SKM-1 treated with dmso at 0.1 percent for 144 hours (cell line): ENCODE results near the gene IL1R2.
"Not testable (repeated sequence)": the region's sequence is repeated elsewhere in the genome, so short reads cannot be mapped to it uniquely, and the experiment has no call there.

ENCODE experiments used
- DNase-seq: peaks from one replicate; lab custom pipeline; 2025; ENCODE audit not compliant: unreplicated experiment; lab: John Stamatoyannopoulos, UW

Gene IL1R2

DNA sequence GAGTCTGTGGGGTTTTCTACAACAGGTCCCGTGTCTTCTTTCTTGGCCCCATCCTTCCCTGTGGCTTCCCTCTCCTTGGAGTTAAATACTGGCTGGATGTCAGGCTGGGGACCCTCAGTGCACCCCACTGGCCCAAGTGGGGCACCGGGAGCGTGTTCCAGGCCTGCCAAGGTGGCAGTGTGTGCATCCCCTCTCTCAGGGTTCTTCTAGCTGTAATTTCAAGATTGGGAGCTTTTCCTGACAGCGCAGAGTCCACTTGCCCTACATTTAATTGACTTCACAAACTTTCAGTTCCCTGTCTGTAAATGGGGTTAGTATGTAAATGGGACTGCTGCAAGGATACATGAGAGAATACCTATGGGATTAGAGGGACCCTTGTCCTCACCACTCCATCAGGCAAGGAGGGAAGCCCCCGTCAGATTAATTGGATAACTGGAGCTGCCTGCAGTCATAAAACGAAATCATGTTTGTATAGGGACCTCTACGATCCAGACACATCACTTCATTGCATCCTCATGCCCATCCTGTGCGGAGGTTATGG is 66.6 kb downstream of the IL1R2 start:
- DNase-seq, result no peak

DNA sequence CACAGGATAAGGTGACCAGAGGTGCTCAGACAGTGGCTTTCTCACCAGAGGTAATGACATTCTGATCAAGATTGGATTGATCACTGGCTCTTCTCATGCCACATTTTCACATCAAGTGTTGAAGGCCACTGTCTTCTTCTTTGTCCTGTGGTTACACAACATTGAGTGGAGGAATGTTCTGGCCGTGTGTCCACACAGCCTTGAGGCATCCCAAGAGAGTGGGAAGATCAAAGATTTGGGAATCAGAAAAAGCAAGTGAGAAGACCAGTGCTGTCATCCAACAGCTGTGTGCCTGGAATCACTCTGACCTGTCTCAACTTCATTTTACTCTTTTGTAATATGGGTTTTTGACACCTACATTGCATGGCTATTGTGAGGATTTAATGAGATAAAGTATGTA is 67.4 kb downstream of the IL1R2 start:
- DNase-seq, result no peak

DNA sequence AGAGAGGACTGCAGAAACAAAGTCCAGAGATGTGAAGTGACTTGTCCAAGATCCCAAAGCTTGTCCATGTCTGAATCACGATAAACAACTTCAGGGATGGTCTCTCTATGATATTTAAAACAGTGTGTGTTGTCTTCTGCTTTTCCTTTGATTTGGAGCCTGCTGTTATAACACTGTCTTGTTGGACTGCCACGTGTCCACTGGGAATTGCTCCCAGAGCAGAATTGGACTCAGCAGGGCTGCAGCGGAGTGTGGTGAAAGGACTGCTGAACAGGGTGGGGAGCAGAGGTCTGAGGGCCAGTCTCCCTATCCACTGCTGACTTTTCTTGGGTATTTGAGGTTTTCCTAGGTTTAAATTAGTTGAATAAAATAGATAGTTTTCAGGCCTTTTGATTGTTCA is 68.3 kb downstream of the IL1R2 start:
- no peak for DNase-seq

DNA sequence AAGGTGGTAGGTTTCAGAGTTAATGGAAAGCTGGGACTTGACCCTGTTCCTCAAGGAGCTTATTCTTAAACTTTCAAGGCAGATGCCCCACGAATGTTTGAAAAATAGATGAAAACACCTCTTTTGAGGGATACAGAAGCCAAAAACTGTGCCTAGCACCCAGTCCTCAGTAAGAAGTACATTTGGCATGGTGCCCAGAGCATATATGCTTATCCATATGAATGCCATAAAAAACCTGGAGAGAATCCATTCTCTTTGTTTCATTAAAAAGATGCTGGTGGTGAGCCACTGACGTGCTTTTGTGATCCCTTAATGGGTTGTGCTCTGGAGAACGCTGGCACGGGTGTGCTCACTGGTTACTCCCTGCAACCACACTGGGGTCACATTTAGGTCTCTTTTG is 69.0 kb downstream of the IL1R2 start:
- DNase-seq, result no peak

DNA sequence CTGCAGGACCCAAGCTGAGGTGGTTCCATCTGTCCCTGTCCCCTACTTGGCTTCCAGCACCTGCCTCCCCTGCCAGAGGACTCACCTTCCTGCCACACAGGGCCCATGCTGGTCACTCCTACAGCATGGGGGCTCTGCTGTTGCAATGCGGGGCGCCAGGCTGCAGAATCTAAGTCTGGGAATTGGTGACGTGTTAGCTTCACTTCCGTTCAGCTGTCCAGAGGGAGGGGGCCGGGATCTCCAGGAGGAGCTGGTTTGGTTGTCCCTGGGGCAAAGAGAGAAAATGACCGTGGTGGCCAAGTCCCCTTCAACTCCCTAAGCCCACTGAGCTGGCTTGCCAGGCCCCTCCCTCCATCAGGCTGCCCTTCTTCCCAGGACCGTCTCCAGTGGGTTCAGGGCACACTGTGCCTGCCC is 69.5 kb downstream of the IL1R2 start:
- DNase-seq, result no peak

DNA sequence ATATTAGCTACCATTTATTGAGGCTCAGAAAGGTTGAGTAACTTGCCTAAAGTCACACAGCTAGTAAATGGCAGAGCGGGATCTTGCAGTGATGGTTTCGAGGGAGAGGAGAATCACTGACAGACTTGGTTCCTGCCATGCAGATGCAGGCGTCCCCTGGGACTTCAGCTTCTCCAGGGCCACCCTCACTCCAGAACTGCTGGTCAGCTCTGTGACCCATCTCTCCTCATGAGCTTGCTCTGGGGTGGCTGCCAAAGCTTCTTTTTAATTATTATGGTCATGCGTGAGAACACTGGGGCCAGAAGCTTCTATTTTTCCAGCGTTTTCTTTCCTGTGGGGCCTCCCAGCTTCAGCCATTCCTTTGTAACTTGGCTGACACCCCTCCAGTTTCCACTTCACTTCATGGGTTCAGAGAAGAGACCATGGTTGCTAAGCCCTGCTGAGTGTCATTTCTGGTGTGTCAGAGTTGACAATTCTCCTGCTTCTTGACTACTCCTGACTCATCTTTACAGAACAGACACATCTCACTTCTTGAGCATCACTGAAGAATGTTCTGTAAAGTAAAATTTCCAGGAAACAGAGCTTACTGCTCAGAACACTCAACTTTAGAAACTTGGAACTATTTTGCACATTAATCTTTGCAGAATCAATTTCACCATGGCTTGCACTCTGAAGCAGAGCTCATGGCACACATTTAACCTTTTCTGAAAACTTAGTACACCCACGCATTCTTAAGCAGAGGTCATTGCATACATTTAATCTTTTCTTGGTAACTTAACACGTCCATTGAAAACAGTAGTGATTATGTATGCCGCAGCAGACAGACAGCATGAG is 70.4 kb downstream of the IL1R2 start:
- DNase-seq, result no peak

DNA sequence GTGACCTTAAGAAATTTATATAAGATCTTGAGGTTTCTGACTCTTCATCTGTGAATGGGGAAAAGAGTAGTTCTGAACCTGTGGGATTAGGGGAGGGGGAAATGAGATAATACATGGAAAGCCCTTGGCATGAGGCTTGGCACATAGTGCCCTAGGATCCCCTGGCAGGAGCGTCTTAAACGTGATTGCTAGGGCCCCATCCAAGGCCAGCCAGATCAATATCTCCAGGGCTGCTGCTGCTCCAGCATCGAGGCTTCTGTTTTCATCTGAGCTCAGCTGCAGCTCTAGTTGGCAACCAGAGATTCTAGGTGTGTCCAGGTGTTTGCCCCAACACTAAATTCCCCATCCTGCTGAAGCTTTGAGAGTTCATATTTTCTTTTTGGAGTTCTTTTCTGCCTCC is 71.0 kb downstream of the IL1R2 start:
- DNase-seq, result no peak

DNA sequence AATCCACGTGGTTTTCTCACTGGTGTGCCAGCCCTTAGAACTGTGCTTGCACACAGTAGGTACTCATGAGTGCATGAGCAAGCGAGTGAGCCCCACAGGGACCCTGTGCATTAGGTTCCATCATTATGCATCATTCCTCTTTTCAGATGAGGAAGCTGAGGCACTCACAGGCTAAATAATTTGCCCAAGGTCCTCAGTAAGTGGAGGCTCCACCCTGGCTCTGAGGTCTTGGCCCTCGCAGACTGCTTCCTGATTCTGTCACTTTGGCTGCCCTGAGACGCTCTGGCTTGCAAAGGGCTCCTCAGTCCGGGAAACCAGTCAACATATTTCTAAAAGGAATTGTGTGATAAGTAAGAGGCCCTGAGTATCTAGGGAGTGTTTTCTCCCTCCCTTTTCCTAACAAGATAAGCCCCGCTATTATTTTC is 71.7 kb downstream of the IL1R2 start:
- peak; percentile 90 for DNase-seq

DNA sequence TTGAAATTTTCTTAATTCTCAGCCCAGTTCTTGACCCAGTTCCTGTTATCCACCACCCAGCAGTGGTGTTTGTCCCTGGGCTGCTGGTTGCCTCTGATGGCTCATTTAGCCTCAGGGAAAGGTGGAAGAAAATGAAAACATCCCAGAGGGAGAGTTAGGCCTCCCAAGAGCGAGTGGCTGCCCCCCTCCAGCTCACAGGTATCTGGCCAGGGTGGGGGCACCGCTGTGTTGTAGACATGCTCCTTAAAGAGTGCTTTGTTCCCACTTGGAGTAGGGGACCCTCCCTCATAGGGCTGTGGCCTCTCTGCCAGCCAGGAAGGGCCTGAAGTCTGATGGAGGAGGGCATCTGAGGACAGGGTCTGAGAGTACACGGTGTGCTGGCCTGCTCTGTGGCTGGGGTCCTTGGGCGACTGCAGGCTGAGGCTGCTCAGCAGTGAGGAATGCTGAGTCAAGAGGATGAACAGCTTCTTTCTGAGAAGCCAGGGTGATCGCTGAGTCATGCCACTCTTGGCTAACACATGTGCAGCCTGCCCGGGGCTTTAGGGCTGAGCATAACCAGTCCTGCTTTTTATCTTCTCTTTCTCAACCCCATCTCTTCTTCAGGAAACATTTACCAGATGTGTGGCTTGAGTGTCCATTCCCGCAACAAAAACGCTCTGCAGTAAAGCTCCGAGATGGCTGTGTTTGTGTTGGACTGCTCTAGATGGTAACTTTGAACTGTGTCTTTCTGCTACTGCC is 72.3 kb downstream of the IL1R2 start:
- DNase-seq, result peak; percentile 83

DNA sequence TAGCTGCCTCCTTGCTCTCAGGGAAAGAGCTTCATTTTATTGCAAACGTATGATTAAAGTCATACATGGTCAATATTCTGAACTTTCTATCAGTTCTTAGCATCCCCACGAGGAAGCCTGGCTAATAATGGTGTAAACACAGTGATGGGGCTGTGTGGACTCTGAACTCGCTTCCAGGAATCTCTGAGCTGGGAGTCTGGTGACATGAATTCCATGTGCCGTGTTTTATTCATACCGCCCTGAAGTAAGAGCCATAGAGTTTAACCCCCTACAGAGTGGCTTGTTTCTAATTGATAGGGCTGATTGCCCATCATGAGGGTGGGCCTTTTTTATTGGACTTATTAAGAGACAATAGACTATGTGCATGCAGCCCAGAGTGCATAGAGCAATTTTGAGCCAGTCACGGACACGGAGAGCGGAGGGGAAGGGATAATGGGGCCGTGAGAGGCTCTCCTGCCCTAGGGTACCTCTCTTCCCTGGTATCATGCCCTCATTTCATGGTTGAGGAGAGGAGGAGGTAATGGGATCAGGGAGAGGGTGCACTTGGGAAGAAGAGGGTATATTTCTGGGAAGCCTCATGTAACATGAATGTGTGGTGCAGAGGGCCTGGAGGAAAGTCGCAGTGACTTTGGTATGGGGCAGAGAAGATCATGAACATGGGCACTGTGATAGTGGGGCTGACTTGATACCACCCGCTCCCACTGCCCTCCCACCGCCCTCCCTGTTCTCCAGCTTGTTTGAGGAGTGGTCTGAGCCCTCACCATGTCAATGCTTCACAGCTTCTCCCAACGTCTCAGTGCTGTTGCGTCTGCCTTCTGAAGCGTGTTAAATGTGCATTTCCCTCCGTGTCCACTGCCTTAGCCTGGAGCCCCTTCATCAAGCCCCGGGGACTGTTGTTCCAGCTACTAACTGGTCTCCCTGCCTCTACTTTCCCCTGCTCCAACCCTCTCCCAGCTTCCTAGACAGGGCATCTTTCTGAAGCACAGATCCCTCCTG is 73.2 kb downstream of the IL1R2 start:
- no peak for DNase-seq

DNA sequence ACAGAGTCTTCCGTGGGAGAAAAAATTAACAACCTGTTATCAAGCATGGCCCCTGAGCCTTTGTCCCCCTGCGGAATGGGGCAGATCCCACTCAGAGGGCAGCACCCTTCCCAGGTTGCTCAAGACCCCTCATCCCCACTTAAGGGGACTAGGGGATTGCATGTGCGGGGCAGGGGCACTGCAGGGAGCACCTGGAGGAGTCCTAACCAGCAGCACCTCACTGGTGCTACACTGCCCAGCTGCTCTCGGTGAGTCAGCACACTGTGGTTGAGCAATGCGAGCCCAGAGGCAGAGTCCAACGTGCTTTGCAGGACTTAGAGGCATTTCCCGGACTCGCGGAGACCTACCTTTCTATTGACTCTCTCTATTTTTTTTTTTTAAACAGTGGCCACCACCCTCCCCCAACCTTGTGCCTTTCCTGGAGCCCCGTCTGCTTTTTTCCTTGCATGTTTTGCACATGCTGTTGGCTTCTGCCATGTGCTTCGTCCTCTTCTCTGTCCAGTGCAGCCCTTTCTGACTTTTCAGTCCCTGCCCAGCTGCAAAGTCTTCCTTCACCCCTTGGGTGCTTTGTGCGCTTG is 74.0 kb downstream of the IL1R2 start:
- no peak for DNase-seq

DNA sequence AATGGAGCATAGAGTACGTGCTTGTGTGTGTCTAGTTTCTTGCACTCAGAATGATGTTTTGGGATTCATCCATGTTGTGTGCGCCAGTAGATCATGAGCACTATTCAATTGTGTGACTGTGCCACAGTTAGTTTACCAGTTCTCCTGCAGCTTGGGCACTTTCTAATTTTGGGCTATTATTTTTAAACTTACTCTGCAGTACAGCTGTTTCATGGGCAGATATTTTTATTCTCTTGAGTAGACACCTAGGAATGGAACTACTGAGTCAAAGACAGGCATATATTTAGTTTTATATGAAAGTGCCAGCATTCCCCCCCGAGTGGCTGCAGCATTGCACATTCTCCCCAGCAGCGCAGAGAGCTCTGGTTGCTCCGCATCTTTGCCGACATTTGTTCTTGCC is 74.8 kb downstream of the IL1R2 start:
- no peak for DNase-seq

DNA sequence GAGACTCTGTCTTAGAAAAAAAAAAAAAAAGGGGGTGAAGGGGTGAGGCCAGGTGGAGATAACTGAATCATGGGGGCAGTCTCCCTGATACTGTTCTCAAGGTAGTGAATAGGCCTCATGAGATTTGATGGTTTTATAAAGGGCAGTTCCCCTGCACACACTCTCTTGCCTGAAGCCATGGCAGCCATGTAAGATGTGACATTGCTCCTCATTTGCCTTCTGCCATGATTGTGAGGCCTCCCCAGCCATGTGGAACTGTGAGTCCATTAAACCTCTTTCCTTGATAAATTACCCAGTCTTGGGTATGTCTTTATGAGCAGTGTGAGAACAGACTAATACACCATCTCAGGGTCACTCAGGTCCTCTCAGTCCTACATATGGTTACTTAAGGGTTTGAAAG is 76.4 kb downstream of the IL1R2 start:
- not testable (repeated sequence) for DNase-seq

DNA sequence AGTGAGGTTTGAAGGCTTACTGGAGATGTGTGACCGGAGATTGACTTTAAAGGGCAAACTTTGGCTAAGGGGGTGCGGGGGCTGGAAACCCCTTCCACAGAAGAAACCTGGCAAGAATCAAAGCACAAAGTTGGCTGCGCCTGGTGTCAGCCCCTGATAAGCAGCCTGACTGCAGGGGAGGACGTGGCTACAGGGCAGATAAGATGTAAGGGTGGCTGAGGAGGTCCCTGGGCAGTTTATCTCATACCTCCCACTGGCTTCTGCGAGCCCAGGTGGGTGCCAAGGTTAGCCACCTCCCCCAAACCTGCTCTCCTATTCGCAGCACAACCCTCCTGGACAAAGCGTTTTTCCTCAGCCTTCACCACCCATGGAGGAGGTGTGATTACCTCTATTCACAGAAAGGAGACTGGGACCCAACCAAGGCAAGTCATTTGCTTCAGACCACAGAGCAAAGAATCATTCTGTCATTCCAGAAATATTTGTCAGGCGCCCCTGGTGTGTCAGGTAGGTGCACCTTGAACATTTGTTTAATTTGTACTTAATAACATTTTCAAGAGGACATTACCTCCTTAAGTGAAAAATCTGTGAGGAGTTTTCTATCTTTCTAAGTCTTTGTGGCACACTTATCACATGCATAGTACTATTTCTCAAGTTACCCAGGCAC is 77.7 kb downstream of the IL1R2 start:
- no peak for DNase-seq

DNA sequence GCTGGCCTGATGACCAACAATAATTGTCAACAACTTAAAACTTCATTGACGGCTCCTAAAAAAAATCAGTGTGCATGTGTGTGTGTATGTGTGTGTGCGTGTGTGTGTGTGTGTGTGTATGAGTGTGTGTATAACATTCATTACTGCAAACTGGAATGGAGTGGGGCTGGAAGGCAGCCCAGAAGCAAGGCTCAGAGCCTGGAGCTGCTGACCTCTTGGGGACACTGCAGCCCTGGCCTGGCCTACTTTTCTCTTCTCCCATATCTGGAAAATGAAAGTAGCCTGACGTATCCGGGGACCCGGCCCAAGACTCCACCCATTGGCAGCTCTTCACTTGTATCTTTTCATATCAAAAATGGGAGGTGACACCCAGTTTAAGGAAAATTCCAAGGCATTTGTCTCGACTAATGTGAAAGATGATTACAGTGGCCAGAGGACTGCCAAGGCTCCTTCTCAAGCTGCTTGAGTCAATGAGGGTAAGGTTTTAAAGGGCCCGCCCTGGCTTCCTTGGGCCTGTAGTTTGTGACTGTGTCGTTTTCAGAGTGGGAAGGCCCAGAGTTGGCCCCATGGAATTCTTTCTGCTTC is 78.4 kb downstream of the IL1R2 start:
- DNase-seq, result no peak

DNA sequence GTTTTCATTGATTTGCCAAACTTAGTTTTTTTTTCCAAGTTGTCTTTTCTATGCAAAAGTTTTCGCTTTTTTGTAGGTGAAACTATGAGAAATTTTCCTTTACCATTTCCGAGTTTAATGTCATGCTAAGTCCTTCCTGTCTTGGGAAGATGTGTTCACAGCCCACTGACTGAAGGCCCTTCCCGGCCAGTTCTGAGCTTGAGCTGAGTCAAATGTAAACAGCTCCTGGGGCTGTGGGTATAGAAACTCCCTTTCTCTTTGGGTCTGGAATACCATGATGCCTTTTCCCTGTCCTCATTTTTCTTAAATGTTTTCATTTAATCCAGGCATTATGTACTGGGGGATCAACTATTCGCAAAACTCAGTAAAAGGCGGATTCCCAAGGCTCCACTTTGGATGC is 81.0 kb downstream of the IL1R2 start:
- DNase-seq, result no peak

DNA sequence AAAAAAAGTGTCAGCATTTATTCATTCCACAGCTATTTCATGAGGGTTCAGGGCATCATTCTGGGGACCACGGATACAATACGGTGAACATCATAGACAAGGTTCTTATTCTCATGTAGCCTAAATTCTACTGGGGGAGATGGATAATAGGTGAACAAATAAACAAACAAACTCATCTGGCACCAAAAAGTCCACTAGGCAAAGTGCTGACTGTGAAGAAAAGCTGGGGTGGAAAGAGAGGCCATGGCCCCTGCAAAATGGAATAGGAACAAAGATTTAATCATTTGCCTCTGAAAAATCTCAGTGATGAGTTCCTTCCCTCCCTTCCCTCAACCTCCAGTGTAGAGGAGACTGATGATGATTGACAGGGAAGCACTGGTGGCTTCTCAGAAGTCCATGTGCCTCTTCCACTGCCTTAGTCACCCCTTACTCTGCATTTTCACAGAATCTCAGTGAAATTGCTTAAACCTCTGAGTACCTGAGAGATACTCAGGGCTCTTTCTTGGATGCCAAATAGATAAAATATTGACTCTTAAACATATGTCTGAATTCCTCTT is 81.5 kb downstream of the IL1R2 start:
- DNase-seq, result no peak

DNA sequence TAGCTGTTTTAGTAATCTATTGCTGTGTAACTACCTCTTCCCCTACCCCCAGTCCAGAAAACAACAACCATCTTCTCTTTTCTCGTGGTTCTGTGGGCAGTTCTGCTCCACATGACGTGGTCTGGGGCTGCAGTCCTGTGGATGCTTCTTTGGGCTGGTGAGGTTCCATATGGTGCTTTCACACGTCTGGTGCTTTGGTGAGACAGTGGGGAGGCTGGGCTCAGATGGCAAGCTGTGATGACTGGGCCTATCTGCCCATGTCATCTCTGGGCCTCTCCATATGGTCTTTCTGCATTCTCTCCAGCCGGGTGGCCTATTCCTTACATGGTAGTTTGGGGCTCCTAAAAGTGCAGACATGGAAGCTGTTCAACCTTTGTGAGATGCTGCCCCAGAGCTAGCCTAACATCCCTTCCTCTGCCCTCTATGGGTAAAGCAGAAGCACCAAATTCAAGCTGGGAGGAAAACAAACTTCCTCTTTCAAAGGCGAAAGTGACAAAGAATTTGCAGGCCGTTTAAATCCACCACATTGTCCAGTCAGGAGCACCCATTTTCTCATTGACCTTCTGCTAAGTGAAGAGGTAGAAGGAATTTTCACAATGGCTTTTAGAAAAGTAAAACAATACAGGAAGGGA is 82.5 kb downstream of the IL1R2 start:
- peak; percentile 76 for DNase-seq

DNA sequence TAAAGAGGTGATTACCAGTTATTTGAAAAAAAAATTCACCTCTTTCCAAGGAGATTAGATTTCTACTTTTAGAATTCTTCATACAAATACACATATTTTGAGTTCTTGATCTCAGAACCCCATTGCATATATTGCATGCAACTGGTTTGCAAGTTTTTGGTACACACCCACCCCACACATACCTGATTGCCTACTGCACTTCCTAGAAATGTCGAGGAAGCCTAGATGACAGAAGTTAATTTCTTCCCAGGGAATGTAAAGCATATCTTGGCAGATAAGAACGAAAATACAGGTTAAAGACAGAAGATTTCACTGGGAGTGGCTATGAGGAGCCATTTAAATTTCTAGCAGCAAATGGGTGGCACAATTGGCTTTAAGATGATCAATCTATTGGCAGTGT is 83.7 kb downstream of the IL1R2 start:
- DNase-seq, result no peak
